SK-N-SH (cell line): Measurements from ENCODE around the gene ORMDL2.
"Not testable (repeated sequence)": the region's sequence is repeated elsewhere in the genome, so short reads cannot be mapped to it uniquely, and the experiment has no call there.

Source experiments
- TF ChIP-seq, protein P1 (sequence below): fragments of 200-600 bp; sonication (generic); IDR thresholded peaks from 2 replicates; pipeline ENCODE4 v1.6.1; 2017; ENCODE audit warnings: antibody characterized with exemption, mild to moderate bottlenecking, moderate library complexity
- TF ChIP-seq, protein P2 (sequence below): IDR thresholded peaks from 2 replicates; pipeline ENCODE4 v1.4.0; 2012; ENCODE audit warnings: low read depth
- TF ChIP-seq, protein P3 (sequence below): fragments of 150-350 bp; IDR thresholded peaks from 2 replicates; pipeline ENCODE4 v1.6.1; 2017; ENCODE audit warnings: antibody characterized with exemption, low read length, low read depth, borderline replicate concordance
- TF ChIP-seq, protein P4 (sequence below): IDR thresholded peaks from 2 replicates; pipeline ENCODE4 v1.4.0; 2012; ENCODE audit warnings: low read depth, borderline replicate concordance

DNA sequence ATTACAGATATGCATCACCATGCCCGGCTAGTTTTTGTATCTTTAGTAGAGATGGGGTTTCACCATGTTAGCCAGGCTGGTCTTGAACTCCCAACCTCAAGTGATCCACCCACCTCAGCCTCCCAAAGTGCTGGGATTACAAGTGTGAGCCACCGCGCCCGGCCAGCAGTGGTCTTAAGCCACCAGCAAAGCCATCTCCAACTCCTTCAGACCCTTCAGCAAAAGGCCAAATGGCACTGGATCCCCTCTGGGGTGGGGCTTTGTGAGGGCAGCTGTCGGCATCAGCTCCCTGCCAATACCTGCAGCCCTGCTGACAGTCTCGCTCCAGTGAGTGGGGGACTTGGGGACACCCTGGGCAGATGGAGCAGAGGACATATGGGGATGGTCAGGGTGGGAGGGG is 16.6 kb downstream of the ORMDL2 start:
- TF ChIP-seq, protein P1, sequence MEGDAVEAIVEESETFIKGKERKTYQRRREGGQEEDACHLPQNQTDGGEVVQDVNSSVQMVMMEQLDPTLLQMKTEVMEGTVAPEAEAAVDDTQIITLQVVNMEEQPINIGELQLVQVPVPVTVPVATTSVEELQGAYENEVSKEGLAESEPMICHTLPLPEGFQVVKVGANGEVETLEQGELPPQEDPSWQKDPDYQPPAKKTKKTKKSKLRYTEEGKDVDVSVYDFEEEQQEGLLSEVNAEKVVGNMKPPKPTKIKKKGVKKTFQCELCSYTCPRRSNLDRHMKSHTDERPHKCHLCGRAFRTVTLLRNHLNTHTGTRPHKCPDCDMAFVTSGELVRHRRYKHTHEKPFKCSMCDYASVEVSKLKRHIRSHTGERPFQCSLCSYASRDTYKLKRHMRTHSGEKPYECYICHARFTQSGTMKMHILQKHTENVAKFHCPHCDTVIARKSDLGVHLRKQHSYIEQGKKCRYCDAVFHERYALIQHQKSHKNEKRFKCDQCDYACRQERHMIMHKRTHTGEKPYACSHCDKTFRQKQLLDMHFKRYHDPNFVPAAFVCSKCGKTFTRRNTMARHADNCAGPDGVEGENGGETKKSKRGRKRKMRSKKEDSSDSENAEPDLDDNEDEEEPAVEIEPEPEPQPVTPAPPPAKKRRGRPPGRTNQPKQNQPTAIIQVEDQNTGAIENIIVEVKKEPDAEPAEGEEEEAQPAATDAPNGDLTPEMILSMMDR, result not testable (repeated sequence)
- TF ChIP-seq, protein P2, sequence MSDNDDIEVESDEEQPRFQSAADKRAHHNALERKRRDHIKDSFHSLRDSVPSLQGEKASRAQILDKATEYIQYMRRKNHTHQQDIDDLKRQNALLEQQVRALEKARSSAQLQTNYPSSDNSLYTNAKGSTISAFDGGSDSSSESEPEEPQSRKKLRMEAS, result not testable (repeated sequence)
- TF ChIP-seq, protein P3, sequence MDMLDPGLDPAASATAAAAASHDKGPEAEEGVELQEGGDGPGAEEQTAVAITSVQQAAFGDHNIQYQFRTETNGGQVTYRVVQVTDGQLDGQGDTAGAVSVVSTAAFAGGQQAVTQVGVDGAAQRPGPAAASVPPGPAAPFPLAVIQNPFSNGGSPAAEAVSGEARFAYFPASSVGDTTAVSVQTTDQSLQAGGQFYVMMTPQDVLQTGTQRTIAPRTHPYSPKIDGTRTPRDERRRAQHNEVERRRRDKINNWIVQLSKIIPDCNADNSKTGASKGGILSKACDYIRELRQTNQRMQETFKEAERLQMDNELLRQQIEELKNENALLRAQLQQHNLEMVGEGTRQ, result not testable (repeated sequence)
- TF ChIP-seq, protein P4, sequence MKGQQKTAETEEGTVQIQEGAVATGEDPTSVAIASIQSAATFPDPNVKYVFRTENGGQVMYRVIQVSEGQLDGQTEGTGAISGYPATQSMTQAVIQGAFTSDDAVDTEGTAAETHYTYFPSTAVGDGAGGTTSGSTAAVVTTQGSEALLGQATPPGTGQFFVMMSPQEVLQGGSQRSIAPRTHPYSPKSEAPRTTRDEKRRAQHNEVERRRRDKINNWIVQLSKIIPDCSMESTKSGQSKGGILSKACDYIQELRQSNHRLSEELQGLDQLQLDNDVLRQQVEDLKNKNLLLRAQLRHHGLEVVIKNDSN, result not testable (repeated sequence)
